HG02840 (cell line): Measurements from ENCODE around the gene FBXO10.

ENCODE experiments used
- ATAC-seq: cut with Tn5 transposase; IDR thresholded peaks from one replicate; pipeline ENCODE4 v1.9.1; 2021; ENCODE audit warnings: mild to moderate bottlenecking, moderate library complexity, moderate number of reproducible peaks; ENCODE audit not compliant: unreplicated experiment, low FRiP score

The FBXO10 gene

DNA sequence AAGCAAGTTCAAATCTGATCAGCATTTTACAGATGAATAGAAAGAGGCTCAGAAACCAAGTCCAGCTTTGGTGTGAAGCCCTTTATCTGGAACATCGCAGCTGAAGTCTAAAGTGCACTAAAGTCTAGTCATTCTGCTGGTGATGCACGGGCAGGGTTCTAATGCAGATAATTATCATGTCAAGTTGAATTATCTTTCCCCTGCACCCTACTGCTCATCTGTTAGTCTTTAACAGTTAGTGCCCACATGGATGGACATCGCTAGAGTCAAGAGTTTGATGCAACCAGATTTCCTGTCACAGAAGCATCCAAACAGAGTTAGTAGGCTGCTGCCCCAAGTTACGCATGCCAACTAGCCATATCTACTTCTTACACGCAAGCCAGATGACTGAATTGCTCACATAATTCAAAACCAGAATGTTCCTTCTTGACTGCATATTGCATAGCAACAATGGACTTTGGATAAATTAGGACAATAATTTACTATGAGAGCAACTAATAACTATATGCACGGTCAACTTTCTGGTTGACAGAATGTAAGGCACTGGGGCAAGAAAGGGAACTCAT is 17.8 kb upstream of the FBXO10 start:
- no peak for ATAC-seq

- ATAC-seq: peak; percentile 81
Observed at GRCh38 chr9:37592108-37592951, 16.1 kb upstream of the FBXO10 start, which contains the start of gene TOMM5. TOMM5 (minus strand) TSS chr9:37592597; CDS start chr9:37592532, 65 bp downstream.

DNA sequence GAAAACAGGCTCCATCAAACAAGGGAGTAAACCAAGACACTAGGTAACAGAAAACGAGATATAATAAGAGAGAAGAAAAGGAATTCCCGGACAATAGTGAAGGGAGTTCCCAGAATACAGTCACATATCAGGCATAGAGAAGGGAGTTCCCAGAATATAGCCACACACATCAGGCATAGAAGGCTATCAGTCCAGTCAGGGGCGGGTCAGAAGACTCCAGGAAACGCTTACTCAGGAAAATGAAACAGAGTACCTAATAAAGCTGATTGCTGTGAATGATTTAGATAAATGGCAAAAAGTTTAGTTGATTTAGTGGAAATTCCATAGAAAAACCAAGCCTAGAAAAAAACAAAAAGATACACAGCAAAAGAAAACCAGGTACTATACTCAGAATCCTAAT is 11.3 kb upstream of the FBXO10 start:
- ATAC-seq: no peak

GRCh38 chr9:37583522-37584121 is 7.4 kb upstream of the FBXO10 start:
- ATAC-seq: no peak

GRCh38 chr9:37582548-37583157 is 6.5 kb upstream of the FBXO10 start:
- ATAC-seq: no peak

DNA sequence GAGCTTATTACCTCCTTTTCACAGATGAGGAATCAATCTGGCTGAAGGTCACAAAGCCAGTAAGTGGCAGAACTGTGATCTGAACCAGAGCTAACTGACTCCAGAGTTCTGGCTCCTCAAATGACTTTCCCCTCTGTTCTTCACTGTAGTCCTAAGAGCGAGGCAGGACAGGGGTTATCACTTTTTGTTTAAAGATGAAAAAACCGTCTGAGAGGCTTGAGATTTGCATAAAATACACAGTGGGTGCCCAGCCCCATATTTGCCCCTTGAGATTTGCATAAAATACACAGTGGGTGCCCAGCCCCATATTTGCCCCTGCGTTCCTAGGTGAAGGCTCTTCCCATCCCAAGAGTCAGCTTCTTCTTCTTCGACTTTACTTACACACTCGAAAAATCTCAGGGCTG is 667 bp downstream of the FBXO10 start:
- ATAC-seq: peak; percentile 51

GRCh38 chr9:37575001-37575400 is 1.2 kb downstream of the FBXO10 start:
- no peak for ATAC-seq

DNA sequence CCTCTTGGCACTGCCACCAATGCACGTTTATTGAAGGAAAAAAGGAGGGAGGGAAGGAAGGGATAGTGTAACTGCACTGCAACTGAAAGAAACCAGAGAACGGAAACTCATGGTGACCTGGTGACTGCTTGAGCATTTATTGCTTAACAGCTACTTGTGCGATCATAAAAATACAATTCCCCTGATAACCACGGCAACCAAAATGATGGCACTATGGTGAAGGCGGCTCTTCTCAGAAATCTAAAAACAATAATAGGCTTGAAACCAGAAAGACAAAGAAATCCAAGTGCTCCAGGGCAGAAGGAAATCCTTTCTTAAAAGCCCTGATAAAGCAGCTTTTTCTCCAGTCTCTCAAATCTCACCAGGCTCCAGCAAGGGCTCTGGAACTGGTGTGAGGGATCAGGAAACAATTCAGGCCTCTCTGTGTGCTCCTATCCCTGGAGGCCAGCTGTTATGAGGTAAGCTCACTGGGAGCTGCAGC is 1.9 kb downstream of the FBXO10 start:
- no peak for ATAC-seq

DNA sequence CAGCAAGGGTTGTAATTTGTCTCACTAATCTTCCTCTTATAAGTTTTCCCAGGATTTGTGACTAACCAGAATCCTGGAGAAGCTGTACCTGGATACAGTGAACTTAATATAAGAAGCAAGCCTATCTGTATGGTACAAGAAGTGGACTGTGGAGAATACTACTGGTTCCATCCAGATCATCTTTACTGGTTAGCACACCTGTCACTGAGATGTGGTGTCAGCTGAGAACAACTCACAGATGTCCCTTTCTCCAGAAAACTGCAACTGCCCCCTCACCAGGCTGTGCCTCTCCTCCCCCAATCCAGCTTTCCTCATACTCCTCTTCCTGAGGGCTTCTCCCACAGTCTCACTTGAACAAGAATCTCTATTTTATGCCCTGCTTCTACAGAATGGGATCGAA is 4.9 kb downstream of the FBXO10 start:
- no peak for ATAC-seq

- no peak for ATAC-seq
Observed at GRCh38 chr9:37566716-37567115, 9.5 kb downstream of the FBXO10 start.

GRCh38 chr9:37565661-37566618 is 10.2 kb downstream of the FBXO10 start:
- ATAC-seq: peak; percentile 67

DNA sequence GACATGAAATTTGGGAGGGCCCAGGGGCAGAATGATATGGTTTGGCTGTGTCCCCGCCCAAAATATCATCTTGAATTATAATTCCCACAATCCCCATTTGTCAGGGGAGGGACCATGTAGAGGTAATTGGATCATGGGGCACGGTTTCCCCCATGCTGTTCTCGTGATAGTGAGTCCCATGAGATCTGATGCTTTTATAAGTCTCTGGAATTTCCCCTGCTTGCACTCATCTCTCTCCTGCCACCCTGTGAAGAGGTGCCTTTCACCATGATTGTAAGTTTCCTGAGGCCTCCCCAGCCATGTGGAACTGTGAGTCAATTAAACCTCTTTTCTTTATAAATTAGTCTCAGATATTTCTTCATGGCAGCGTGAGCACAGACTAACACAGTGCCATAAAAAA is 11.3 kb downstream of the FBXO10 start:
- ATAC-seq: no peak

DNA sequence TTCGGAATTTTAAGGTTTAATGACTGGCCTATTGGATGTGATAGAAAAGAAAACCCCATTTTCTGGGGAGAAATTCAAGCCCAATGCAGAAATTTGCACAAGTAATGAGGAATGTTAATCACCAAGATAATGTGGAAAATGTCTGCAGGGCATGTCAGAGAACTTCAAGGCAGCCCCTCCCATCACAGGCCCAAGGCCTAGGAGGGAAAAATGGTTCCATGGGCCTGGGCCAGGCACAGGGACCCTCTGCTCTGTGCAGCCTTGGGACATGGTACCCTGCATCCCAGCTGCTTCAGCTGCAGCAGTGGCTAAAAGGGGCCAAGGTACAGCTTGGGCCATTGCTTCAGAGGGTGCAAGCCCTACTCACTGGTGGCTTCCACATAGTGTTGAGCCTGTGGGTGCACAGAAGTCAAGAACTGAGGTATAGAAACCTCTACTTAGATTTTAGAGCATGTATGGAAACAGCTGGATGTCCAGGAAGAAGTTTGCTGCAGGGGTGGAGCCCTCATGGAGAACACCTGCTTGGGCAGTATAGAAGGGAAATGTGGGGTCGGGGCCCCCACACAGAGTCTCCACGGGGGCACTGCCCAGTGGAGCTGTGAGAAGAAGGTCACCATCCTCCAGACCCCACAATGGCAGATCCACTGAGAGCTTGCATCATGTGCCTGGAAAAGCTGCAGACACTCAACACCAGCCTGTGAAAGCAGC is 12.2 kb downstream of the FBXO10 start:
- no peak for ATAC-seq

GRCh38 chr9:37562826-37563225 is 13.4 kb downstream of the FBXO10 start:
- no peak for ATAC-seq

DNA sequence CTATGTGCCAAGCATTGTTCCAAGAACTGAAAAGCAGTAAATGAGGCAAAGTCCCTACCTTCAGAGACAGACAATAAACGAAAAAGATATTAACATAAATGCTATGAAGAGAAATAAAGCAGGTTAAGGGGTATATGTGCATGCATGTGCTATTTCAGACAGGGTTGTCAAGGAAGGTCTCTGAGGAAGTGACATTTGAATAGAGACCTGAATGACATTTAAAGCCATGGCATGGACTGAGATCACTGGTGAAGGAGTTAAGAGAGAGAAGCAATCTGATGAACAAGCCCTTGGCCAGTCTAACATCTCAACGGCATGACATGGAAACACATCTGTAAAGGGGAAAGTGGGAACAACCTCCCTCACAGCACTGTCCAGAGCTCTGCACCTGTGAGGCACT is 14.5 kb downstream of the FBXO10 start:
- ATAC-seq: no peak

DNA sequence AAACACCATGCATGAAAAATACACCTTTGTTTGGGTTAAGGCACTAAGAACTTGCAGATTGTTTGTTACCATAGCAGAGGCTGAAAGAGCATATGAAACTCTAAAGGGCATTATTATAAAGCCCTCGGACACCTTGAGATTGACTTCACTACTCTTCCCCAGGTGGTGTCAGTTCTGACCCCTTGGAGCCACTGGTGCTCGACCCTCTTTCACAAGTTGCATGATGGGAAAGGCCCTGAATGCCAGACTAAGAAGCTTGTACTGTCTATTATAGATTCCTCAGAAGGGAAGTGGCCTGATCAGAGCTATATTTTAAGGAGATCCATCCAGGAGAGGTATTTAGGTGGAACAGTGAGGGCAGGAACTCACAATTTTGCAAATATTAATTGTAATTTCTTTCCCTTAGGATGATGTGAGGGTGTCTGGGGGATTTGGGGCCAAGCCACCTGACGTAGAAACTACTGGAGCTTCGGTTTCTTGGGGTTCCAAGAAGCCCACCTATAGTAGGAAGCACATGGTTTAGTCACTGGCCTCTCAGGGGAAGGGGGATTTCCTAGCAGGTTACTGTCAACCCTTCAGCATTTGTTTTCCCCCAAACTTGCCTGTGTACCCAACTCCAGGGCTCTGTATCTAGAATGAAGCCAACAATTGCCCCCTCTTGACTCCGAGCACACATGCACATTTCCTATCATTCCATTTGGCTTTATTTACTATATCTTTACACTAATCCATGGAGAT is 16.2 kb downstream of the FBXO10 start:
- no peak for ATAC-seq

GRCh38 chr9:37559125-37559524 is 17.1 kb downstream of the FBXO10 start:
- no peak for ATAC-seq

DNA sequence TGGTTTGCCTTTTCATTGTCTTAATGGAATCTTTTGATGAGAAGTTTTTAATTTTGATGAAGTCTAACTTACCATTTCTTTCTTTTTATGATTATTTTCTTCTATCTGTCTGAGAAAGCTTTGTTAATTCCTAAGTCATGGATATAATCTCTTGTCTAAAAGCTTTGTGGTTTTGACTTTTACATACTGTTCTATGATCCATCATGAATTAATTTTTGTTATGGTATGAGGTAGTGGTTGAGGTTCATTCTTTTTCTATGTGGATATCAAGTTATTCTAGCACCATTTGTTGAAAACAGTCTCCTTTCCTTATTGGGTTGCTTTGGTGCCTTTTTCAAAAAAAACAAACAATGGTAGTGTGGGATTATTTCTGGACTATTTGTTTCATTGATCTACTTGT is 20.4 kb downstream of the FBXO10 start:
- ATAC-seq: no peak

DNA sequence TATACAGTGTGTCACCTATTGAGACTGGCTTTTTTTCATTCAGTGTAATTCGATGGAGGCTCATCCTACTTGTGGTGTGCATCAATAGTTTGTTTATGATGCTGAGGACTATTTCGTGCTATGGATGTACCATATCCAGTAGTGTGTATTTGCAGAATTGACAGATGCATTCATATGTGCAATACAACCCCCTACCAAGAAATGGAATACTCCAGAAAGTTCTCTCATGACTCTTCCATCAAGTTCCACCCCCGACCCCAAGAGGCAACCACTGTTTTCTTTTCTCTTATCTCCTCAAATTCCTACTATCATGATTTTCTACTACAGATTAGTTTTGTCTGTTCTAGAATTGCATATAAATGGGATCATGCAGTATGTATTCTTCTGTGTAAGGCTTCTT is 21.9 kb downstream of the FBXO10 start:
- no peak for ATAC-seq
